HPDE6-E6E7 (cell line): ENCODE measurements around the gene ZNF554.

Source experiments
- DNase-seq: peaks from one replicate; pipeline ENCODE4 v3.0.0; 2011; ENCODE audit warnings: missing footprints; ENCODE audit errors: extremely low spot score

Gene ZNF554

GRCh38 chr19:2827840-2828489 lies 8.3 kb downstream of the ZNF554 start:
- no peak for DNase-seq

GRCh38 chr19:2834294-2834871 lies 14.7 kb downstream of the ZNF554 start:
- no peak for DNase-seq

- DNase-seq: no peak
These were observed 17.8 kb downstream of the ZNF554 start for GRCh38 chr19:2837430-2837829.

GRCh38 chr19:2840794-2841791 lies 21.4 kb downstream of the ZNF554 start, which contains the start of gene ZNF555:
ZNF555 (plus strand) TSS chr19:2841475; CDS start chr19:2841573, 98 bp downstream.
- DNase-seq: peak; percentile 99

GRCh38 chr19:2841855-2842574 lies 22.3 kb downstream of the ZNF554 start:
- DNase-seq: no peak

- DNase-seq: no peak
These were observed 25.4 kb downstream of the ZNF554 start for GRCh38 chr19:2845107-2845506.

GRCh38 chr19:2846180-2846894 lies 26.7 kb downstream of the ZNF554 start:
- no peak for DNase-seq

- no peak for DNase-seq
These were observed 27.8 kb downstream of the ZNF554 start for GRCh38 chr19:2847507-2847906.

- DNase-seq: no peak
These were observed 28.9 kb downstream of the ZNF554 start for GRCh38 chr19:2848616-2849015.

- no peak for DNase-seq
These were observed 30.7 kb downstream of the ZNF554 start for GRCh38 chr19:2850256-2850925.

- no peak for DNase-seq
These were observed 32.9 kb downstream of the ZNF554 start for GRCh38 chr19:2852598-2852997.

GRCh38 chr19:2853015-2853606 lies 33.4 kb downstream of the ZNF554 start:
- DNase-seq: no peak

GRCh38 chr19:2854849-2855248 lies 35.2 kb downstream of the ZNF554 start:
- DNase-seq: no peak

GRCh38 chr19:2856457-2857050 lies 36.9 kb downstream of the ZNF554 start:
- DNase-seq: no peak

- no peak for DNase-seq
These were observed 39.2 kb downstream of the ZNF554 start for GRCh38 chr19:2858864-2859263.

GRCh38 chr19:2863816-2864215 lies 44.1 kb downstream of the ZNF554 start:
- no peak for DNase-seq

GRCh38 chr19:2865334-2866100 lies 45.8 kb downstream of the ZNF554 start:
- no peak for DNase-seq

GRCh38 chr19:2866495-2867024 lies 46.9 kb downstream of the ZNF554 start:
- no peak for DNase-seq
